Cardiac fibroblast (primary cell): ENCODE results near the gene ARPIN.

ENCODE experiments used
- DNase-seq, 2 donors: peaks; one replicate each; pipeline versions ENCODE4 v3.0.0 to v3.0.0-alpha.2; 2010; ENCODE audit warnings: low read depth in 2 of 2
- H3K4me3 ChIP-seq, 2 donors: replicated peaks in 1 of 2; 1 replicate in 1 of 2; 2 replicates in 1 of 2; pipeline ENCODE4 v1.5.1; 2011; ENCODE audit warnings: low read depth in 2 of 2, low read length in 2 of 2, mild to moderate bottlenecking in 2 of 2, moderate library complexity in 1 of 2
- CTCF ChIP-seq: IDR thresholded peaks from one replicate; pipeline ENCODE4 v1.5.1; 2011; ENCODE audit warnings: low read depth, mild to moderate bottlenecking, low read length, inconsistent platforms

ARPIN gene

GRCh38 chr15:89908226-89908625 lies 4.5 kb downstream of the ARPIN start:
- no peak overlapping the region for H3K4me3 ChIP-seq
- TF ChIP-seq CTCF, result no peak
- DNase-seq, result no peak

- no peak for DNase-seq
- H3K4me3 ChIP-seq, result no peak overlapping the region
- no peak for TF ChIP-seq CTCF
Observed at GRCh38 chr15:89907289-89907688, 5.5 kb downstream of the ARPIN start.

- DNase-seq, result no peak
- no peak for TF ChIP-seq CTCF
- H3K4me3 ChIP-seq, result no peak overlapping the region
Observed at GRCh38 chr15:89905846-89906378, 6.8 kb downstream of the ARPIN start.

GRCh38 chr15:89904519-89904918 lies 8.2 kb downstream of the ARPIN start:
- DNase-seq, result no peak
- no peak for TF ChIP-seq CTCF
- H3K4me3 ChIP-seq, result no peak overlapping the region

- DNase-seq, result no peak
- no peak for TF ChIP-seq CTCF
- H3K4me3 ChIP-seq, result no peak overlapping the region
Observed at GRCh38 chr15:89903858-89904130, 9.0 kb downstream of the ARPIN start.

GRCh38 chr15:89903015-89903857 lies 9.5 kb downstream of the ARPIN start:
- DNase-seq, result no peak
- no peak for TF ChIP-seq CTCF
- no peak overlapping the region for H3K4me3 ChIP-seq

- no peak for DNase-seq
- no peak for TF ChIP-seq CTCF
- no peak overlapping the region for H3K4me3 ChIP-seq
Observed at GRCh38 chr15:89900849-89901248, 11.9 kb downstream of the ARPIN start.
